Mucosa of descending colon (tissue), 3 donors: ENCODE measurements around the gene FITM1. TPM values are rescaled to one million over a fixed set of nuclear protein-coding genes. Genes with fewer than 3 reads are reported as not detected.

Experiments used
- ATAC-seq: fragments of 200-7000 bp; cut with Tn5 transposase; one replicate; pipeline ENCODE4 v1.9.1; 2020; ENCODE audit warnings: mild to moderate bottlenecking, moderate library complexity
- DNase-seq, 3 donors: peaks; one replicate each; pipeline ENCODE4 v3.0.0-alpha.2; 2020
- H3K36me3 ChIP-seq: fragments of 200-600 bp; one replicate; pipeline ENCODE4 v1.8.0; 2021; ENCODE audit warnings: low read depth, mild to moderate bottlenecking
- H3K4me1 ChIP-seq: fragments of 200-600 bp; one replicate; pipeline ENCODE4 v1.8.0; 2021; ENCODE audit warnings: low read depth, mild to moderate bottlenecking
- H3K4me3 ChIP-seq: fragments of 200-600 bp; one replicate; pipeline ENCODE4 v1.8.0; 2021; ENCODE audit warnings: mild to moderate bottlenecking
- H3K9me3 ChIP-seq: fragments of 200-600 bp; one replicate; pipeline ENCODE4 v1.8.0; 2021; ENCODE audit warnings: mild to moderate bottlenecking
- intact Hi-C, 2 donors: fragments of 100-400 bp; cut with DNase I in 1 of 2; cut with micrococcal nuclease in 1 of 2; formaldehyde crosslinking; loops; one replicate each; pipeline versions ENCODE4 v1.11.0 to v1.11.1; 2022; cut with DNase I, micrococcal nuclease
- total RNA-seq, 3 donors: library from RNA; stranded (reverse); fragmentation: NEBNext Ultra II Directional in 2 of 3; extraction: Animal tissue kit (Norgen Biotek cat#: 25700) in 2 of 3; gene quantifications; one replicate each; pipeline versions ENCODE4 v1.2.1 to v1.2.4, GENCODE V29; 2021 to 2023
- TF ChIP-seq, protein P1 (sequence below): fragments of 200-600 bp; IDR thresholded peaks from one replicate; pipeline ENCODE4 v1.8.0; 2022; ENCODE audit warnings: antibody characterized with exemption, mild to moderate bottlenecking
- donor health status: DM: no; HTN: no; CAD: no; lungs with moderate emphysema.
- donor health status: DM: no; HTN: no; CAD: no.
- donor health status: DM: no; HTN: yes; CAD: no.

Gene FITM1
- total RNA-seq, 3 donors from 2014 or later, result 0.79 to 1.9 (median 1.3) TPM

- no peak for ATAC-seq
- H3K36me3 ChIP-seq, result peaks cover 3% of the 10 kb centered on the region
- DNase-seq, result no peak
- intact Hi-C loops, result no loop called here
- H3K4me1 ChIP-seq, result peaks cover 16% of the 10 kb centered on the region
- no peak overlapping the region for H3K4me3 ChIP-seq
- TF ChIP-seq, protein P1, sequence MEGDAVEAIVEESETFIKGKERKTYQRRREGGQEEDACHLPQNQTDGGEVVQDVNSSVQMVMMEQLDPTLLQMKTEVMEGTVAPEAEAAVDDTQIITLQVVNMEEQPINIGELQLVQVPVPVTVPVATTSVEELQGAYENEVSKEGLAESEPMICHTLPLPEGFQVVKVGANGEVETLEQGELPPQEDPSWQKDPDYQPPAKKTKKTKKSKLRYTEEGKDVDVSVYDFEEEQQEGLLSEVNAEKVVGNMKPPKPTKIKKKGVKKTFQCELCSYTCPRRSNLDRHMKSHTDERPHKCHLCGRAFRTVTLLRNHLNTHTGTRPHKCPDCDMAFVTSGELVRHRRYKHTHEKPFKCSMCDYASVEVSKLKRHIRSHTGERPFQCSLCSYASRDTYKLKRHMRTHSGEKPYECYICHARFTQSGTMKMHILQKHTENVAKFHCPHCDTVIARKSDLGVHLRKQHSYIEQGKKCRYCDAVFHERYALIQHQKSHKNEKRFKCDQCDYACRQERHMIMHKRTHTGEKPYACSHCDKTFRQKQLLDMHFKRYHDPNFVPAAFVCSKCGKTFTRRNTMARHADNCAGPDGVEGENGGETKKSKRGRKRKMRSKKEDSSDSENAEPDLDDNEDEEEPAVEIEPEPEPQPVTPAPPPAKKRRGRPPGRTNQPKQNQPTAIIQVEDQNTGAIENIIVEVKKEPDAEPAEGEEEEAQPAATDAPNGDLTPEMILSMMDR, result no peak
- no peaks in the 10 kb centered on the region for H3K9me3 ChIP-seq
Measured at GRCh38 chr14:24150567-24150966, 20.1 kb downstream of the FITM1 start.

GRCh38 chr14:24150993-24151392 lies 20.5 kb downstream of the FITM1 start:
- TF ChIP-seq, protein P1, result no peak
- Histone ChIP-seq H3K9me3 (no peaks in the 10 kb centered on the region), H3K36me3 (peaks cover 3% of the 10 kb centered on the region), H3K4me3 (no peak overlapping the region), H3K4me1 (peaks cover 12% of the 10 kb centered on the region)
- intact Hi-C loops, result no loop called here
- DNase-seq, result no peak
- ATAC-seq, result no peak

DNA sequence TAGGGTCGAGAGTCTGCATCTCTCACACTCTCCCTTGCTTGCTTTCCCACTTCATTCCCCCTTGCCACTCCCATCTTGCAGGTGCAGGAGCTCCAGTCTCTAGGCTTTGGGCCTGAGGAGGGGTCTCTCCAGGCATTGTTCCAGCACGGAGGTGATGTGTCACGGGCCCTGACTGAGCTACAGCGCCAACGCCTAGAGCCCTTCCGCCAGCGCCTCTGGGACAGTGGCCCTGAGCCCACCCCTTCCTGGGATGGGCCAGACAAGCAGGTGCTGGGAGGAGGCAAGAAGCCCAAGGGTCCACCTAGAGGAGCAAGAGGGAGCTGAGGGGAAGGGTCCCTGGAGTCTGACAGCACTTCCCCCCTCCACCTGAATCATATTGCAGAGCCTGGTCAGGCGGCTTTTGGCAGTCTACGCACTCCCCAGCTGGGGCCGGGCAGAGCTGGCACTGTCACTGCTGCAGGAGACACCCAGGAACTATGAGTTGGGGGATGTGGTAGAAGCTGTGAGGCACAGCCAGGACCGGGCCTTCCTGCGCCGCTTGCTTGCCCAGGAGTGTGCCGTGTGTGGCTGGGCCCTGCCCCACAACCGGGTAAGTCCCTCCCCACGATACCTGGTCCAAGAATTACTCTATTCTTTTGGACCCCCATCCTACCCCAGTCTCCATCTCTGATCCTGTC lies 21.1 kb downstream of the FITM1 start:
- intact Hi-C loops, result no loop called here
- Histone ChIP-seq H3K36me3 (peaks cover 3% of the 10 kb centered on the region), H3K4me1 (peaks cover 10% of the 10 kb centered on the region), H3K4me3 (no peak overlapping the region), H3K9me3 (no peaks in the 10 kb centered on the region)
- no peak for DNase-seq
- TF ChIP-seq, protein P1, result no peak
- ATAC-seq, result no peak

GRCh38 chr14:24155100-24155499 lies 24.6 kb downstream of the FITM1 start:
- H3K4me1 ChIP-seq, result no peaks in the 10 kb centered on the region
- no peak for DNase-seq

DNA sequence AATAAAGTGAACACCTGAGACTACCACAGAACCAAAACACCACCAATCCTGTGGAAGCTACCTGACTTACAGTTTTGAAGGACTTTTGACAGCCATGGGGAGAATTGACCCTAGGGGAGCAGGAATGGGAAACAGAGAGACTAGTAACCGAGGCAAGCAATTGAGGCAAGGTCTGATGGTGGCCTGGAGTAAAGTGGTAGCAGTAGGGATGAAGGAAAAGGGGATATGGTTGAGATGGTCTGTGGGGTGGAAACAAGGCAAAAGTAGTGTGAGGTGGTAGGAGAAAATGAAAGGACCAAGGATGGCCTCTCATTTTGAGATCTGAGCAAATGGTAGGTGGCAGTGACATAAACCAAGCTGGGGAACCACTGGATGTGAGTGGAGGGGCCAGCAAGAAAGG lies 26.4 kb downstream of the FITM1 start:
- H3K4me3 ChIP-seq, result no peak overlapping the region
- H3K4me1 ChIP-seq, result peaks cover 10% of the 10 kb centered on the region
- no peak for ATAC-seq
- no peaks in the 10 kb centered on the region for H3K9me3 ChIP-seq
- DNase-seq, result no peak
- peaks cover 3% of the 10 kb centered on the region for H3K36me3 ChIP-seq
- TF ChIP-seq, protein P1, result no peak
- intact Hi-C loops, result no loop called here

More at GRCh38 chr14:24155100-24155499, 24.6 kb downstream of the FITM1 start:
- H3K4me3 ChIP-seq, result no peak overlapping the region
- H3K9me3 ChIP-seq, result no peaks in the 10 kb centered on the region
- intact Hi-C loops, result no loop called here
- H3K36me3 ChIP-seq, result peaks cover 3% of the 10 kb centered on the region
- TF ChIP-seq, protein P1, result no peak
- no peak for ATAC-seq

DNA sequence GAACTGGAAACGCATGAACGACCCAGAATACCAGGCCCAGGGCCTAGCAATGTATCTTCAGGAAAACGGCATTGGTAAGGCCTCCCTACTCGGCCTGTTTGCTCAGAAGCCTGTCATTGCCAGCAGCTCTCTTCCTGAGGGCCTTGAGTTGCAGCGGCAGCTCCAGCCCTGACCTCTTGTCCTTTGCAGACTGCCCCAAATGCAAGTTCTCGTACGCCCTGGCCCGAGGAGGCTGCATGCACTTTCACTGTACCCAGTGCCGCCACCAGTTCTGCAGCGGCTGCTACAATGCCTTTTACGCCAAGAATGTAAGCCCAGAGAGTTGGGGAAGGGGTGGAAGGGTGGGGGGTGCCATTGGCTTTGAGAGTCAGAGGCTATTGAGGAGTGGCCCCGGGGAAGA lies 26.9 kb downstream of the FITM1 start:
- DNase-seq (no peak), ATAC-seq (no peak)
- Histone ChIP-seq H3K4me1 (peaks cover 15% of the 10 kb centered on the region), H3K4me3 (no peak overlapping the region), H3K9me3 (no peaks in the 10 kb centered on the region), H3K36me3 (peaks cover 3% of the 10 kb centered on the region)
- intact Hi-C loops, result no loop called here
- TF ChIP-seq, protein P1, result no peak
